NCI-H345 treated with DMSO at 0.1 percent for 48 hours (cell line): ENCODE results near the gene UACA.

Source experiments
- DNase-seq: peaks from one replicate; lab custom pipeline; 2025; ENCODE audit not compliant: unreplicated experiment; lab: John Stamatoyannopoulos, UW

UACA gene

DNA sequence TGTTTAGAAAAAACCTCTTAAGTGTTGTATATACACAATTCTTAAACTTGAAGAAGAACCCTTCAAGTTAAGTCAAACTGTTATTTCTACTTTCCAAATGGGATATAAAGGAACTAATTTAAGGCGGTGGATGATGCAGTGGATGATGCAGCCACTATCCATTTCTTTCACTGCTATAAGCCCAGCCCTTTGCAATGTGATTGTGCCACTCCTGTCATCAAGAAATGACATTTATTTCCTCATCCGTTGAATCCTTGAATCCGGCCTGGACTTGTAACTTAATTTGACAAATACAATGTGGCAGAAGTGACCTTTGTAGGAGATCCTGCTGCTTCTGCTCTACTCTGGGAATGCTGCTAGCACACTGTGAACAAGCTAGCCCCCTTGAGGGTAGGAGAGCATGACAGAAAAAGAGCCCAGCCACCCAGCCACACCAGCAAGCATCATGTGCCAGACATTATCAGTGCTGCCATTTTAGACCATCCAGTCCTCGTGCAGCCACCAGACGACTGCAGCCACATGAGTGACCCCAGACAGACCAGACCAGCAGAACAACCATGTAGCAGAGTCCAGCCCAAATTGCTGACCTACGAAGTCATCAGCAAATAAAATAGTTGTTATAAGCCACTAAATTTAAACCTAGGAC is 47.4 kb downstream of the UACA start:
- DNase-seq, result no peak

DNA sequence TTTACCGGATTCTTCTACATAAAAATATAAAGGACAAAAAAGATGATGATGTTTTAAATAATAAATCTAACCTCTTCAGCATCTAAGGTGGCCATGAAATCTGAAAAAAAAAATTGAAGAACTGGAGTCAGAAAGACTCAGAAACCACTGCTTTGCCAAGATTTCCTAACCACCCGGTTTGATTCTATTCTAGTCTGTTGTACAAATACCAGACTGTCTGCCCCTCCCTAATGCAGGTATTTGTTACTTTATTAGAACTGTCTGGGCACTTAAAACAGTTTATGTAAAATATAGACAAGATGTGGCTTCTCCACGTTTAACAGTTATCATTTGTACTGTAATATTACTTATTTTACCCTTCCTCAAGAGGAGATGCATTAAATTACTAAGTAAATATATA is 48.8 kb downstream of the UACA start:
- DNase-seq, result no peak

DNA sequence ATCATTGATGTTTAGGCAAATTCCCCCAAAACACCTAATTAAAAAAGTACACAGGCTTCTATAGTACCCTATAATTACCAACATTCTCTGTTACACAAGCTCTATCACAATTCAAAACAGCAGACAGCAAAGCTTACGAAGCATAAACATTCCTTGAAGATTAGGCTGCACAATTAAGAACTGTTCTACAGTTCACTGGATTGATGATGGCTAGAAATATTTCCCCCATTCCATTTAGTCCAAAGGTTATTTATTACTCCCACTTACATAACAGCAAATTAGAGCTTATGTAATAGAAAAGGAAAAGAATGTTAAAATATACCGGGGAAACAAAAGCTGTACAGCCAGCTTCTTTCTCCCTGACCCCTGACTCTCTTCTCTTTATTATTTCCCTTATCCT is 49.3 kb downstream of the UACA start:
- DNase-seq, result no peak

DNA sequence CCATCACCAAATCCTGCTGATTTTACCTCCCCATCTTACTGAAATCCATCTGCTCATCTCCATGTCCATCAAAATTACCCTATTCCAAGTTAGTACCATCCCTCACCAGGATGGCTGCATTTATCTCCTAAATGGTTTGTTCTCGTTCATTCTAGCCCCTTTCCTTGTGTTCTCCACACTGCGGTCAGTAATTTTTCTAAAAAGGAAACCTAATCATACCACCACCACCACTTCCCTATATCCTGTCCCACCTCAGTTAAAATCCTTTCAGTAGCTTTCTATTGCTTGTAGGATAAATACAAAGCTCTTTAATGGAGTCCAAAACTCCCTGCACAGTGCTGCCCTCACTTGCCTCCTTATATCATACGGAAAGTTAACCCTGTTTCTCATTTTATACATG is 51.1 kb downstream of the UACA start:
- no peak for DNase-seq

DNA sequence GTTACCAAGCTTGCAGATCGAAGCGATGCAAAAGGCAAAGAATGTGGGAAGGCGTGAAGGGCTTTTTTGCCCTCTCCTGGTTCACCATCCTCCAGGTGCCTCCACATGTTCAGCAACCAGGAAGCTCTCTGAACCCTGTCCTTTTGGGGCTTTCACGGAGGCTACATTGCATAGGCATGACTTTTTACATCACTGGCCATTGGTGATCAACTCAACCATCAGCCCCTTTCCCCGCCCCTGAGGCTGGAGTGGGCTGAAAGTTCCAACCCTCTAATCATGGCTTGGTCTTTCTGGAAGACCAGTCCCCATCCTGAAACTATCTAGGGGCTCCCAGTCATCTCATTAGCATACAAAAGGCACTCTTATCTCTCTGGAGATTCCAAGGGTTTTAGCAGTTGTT is 52.6 kb downstream of the UACA start:
- DNase-seq, result no peak

DNA sequence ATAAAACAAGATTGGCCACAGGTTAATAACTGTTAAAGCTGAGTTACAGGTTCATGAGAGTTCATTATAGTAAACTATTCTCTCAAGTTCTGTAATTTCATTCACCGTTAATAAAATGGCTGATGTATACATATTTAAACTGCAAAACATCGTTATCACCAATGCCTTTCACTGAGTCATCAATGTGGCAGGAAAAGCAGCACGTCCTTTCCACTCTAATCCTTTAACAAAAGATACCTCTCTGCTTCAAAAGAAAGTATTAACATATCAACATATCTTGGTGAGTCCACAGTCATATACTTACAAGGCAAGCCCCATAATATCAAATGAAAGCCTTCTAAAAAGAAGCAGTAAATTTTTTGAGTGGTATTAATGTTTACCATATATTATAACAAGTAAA is 54.5 kb downstream of the UACA start:
- DNase-seq, result no peak

DNA sequence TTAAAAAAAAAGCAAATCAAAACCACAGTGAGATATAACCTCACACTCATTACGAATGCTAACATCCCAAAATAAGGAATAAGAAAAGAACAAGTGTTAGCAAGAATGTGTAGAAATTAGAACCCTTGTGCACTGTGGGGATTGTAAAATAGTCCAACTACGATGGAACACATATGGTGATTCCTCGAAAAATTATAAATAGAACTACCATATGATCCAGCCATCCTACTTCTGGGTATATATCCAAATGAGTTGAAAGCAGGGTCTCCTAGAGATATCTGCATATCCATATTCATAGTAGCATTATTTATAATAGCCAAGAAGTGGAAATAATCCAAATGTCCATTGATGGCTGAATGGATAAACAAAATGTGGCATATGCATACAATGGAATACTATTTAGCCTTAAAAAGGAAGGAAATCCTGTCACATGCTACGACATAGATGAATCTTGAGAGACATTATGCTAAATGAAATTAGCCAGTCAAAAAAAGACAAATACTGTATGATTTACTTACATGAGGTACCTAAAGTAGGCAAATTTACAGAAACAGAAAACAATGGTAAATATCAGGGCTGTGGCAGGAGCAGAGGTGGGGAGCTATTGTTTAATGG is 55.6 kb downstream of the UACA start:
- DNase-seq, result no peak

DNA sequence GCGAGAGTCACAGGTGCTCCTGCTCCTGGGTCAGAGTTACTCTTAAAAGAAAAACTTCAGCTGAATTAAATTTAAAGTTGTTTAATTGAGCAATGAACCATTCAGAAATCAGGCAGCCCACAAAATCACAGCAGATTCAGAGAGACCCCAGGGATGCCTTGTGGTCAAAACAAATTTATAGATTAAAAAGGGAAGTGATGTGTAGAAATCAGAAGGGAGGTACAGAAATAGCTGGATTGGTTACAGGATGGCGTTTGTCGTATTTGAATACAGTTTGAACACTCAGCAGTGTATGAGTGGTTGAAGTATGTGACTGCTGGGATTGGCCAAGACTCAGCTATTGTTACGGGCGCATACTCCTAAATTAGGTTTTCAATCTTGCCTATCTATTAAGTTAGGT is 58.6 kb downstream of the UACA start:
- DNase-seq, result no peak

DNA sequence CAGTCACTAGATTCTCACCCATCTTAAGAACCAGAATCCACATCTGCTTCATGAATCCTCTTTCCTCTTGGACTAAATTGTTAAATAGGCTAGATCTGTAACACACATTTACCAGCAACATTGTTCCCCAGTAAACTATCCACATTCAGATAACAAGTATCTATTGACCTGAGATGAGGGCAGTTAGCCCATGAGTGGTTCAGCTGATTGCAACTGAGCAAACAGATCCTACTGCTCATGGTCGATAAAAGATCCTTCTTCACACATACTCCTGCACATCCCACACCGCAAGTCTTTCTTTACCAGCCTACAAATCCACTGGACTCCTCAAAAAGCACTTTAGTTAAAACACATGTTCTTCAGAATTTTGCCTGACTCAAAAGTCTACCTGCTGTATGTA is 59.2 kb downstream of the UACA start:
- peak; percentile 7 for DNase-seq

DNA sequence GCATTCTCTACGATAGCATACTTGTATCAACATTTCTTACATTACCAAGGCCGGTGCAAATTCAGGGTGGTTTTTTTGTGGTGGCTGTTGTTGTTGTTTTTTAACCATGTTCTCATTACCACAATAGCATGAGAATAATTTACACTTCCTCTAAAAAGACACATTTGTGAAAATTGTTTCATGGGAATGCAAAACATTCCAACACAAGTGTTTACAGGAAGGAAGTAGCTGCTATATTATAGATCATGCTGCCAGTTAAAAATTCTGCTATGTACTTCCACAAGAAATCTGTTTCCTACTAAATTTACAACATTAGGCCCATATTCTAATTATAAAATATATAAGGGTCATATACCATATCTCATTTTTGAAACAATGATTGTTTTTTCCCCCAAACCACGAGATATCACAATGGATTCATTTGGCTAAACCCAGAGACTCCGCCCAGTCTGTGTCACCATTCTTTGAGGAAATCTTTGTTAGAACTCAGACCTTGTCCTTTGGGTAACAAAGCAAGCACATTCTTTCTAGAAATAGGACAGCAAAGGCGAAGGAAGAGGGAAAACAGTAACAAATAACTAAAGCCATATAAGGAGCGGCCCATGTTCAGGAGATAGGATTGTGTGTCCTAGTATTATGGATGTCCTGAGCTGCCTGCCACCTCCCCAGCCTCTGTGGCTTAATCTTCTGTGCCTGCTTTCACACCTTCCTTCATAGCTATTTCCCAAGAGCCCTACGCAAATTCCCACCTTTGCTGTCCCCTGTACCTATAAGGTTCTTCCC is 60.1 kb downstream of the UACA start:
- no peak for DNase-seq

DNA sequence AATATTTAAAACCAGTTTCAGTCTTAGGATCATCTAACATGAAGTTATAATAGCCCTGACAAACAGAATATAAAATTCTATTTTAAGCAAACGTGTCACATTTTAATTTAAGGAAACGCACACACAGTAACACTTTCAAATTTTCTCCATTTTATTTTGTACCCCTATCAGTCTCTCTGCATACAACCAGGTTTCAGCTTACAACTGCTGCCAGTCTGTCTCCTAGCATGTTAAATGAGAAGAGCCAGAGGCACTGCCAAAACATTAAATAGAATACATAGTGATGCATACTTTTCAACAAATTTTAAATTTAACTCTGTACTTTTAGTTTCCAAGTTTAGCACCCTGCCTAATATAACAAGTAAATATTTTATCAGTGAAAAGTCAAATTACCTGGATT is 60.8 kb downstream of the UACA start:
- no peak for DNase-seq

DNA sequence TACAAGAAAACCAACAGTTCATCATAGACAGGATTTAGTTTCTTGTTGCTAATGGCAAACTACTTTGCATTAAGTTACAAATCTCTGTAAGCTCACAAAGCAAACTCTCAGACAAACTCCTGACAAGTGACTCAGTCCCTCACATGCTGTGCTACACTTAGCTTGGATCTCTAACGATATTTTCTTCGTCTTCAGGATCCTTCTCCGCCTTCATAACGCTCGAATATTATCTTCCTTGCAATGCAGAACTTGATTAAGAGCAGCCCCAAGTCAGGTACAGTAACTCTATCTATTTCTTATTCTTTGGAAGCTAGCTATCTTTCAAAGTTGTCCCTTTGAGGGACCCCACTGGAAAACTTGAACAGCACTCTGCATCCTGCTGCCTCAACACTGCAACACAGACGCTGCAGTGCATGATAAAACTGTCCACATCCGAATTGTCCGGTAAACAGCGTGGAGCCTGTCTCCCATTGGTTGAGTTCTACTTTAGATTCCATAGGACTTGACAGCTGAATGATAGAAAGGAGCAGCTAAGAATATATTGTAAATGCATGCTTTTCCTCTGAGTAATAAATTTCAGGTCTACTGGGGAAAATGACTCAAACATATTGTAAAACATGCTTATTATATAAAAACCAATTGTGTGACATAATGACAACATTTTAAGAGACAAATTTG is 61.3 kb downstream of the UACA start:
- DNase-seq, result no peak

DNA sequence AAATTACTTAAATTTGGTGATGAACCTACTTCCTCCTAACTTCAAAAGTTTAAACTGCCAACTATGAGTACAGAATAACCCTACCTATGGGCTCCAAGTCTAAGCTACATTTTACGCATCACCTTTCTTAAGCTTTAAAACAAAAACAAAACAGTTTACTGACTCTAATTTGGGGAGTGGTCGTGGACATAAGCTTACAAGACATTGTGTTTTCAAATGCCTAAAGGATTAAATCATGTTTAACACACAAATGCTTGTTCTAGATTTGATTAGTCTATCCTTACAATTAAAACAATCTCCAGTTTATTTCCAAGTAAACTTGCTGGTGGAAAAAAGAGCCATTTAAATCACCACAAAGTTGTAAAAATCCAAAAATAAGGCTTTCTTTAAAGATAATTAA is 62.2 kb downstream of the UACA start:
- no peak for DNase-seq

DNA sequence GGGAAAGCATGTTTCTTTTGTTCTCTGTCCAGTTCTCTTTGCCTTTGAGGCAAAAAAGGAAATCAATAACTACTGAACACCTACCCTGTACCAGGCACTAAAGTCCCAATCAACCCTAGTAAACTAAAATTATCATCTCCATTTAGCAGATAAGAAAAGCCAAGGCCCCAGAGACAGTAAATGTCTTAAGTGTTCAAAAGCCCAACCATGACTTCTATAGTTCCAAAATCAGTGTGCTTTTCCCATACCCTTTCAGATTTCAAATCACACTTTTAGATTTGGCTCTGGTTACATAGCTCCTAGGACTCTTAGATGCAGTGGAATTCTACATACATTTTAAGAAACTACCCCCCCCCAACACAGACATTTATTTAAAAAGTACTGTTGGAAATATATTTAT is 63.5 kb downstream of the UACA start:
- DNase-seq, result no peak

DNA sequence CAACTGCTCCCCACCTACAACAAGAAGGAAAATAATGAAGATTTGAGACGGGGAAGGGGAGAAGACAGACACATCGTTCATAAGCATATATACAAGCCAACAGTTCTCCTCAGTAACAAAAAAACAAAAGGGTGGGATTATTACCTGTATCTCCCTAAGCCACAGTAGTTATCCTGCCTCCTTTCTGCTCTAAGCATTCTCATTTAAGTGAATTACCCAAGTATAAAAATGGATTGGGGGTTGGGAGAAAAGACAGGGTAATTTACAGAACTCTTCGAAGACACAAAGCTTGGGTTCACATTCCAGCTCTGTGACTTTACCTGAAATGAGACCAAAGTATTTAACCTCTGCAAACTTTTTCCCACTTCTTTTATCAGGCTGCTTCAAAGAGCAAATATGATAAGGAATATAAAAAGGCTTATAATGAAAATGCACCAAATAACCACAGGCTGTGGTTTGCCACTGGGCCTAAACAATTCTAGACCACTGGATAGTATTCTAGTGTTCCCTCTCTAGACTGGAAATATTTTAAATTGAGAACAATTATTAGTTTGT is 64.4 kb downstream of the UACA start:
- no peak for DNase-seq

DNA sequence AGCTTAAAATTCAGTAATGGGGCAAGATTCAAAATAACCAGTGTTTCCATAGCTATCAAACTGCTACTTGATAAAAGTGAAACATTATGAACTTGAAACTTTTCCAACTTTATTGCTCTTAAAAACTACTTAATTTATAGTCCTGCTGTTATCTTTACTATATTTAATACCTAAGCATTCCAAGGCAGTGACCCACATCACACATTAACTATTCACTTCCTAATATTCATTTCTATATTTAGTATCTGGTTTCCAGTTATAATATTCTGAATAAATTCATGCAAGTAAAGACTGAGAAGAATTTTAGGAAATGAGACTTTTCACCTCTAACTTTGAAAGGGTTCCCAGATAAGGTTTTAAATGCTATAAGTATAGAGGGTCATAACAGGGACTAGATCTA is 64.9 kb downstream of the UACA start:
- DNase-seq, result no peak

DNA sequence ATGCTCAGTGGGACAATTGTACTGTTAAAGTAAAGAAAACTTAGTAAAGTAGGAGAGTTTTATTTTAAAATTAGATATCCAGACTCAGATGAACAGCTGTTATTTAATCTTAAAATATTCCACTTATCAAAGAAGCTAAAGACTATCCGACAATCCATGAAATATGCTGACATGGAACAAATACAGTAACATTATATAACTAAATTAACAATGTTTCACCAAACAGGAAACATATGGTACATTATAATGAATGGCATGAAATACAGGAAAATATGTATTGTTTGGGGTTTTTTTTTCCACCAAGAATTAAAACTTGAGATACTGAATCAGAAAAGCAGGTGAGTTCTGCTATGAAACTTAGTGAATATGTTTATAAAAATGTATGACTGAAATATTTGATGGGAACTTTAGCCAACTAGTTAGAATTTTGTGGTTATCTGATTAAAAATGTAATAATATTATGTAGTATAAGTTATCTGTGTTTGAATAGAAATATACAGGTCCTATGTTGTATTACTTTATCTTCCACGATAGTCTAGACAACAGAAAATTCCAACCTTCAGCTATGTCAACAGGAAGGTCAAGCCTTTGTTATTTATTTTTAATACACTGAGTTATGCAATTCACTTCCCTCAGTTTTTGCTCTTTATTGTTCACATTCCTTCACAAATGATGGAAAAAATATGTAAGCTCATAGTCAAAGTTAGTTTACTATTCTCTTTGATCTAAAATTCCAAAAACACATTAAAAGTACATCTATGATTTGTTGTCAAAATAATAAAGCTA is 72.7 kb downstream of the UACA start:
- no peak for DNase-seq

DNA sequence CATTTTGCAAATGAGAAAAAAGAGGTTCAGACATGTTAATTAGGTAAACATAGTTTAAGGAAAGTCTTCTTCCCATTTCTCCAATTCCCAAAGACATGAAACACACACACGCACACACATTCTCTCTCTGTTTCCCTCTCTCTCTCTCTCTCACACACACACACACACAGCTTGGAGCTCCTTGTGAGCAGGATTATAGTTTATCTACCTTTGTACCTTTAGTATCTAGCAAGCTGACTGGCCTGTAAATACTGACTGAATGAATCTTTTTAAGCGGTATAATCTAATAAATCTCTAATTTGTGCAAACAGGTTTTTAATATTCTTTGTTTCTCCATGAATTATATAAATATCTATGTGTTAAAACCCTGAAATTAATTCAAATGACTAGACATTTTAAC is 73.3 kb downstream of the UACA start:
- no peak for DNase-seq

DNA sequence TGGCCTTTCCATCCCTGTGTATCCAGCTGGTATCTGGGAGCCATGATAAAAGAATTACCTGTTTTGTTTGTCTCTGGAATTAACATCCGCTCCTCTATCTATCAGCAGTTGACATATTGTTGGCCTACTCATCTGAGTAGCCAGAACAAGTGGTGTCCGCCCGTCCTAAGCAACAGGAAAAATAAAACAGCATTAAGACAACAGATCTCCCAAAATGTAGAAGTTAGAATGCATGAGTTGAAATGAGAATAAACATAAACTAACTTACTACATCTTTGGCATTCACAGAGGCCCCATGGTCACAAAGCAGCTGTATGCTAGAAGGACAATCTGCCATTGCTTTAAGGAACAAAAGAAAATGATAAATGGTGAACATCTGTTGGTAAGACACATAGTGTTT is 75.9 kb downstream of the UACA start:
- no peak for DNase-seq

DNA sequence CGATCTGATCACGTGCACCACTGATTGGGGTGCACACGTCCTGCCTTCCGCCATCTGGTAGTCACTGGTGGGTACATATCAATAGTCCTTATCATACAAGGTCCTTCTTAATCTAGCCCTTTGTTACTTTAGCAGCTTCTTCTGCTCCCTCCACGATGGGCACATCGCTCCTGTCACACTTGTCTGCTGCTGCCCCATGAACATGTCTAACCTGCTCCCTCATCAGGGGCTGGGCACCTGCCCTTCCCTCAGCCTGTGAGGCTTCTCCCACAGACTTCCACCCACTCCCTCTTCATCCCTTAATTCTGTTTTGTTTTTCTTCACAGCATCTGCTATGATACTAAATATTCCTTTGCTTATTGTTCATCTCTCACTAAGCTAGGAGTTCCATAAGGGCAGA is 82.5 kb downstream of the UACA start:
- no peak for DNase-seq

DNA sequence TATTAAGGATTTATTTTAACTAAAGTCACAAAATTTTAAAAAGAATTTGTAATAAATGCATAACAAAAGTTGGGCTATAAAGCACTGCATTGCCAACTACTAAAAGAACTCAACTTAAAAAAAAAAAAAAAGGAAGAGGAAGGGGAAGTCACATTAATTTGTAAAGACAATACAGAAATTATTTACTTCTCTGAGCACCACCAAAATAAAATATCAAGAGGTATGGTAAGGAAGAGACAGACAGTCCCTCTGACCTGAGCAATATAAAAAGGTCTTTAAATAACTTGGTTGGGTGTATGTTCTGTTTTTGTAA is 83.5 kb downstream of the UACA start:
- no peak for DNase-seq
